Measurements from ENCODE around the gene RNF167. TPM values are rescaled to one million over a fixed set of nuclear protein-coding genes. Genes with fewer than 3 reads are reported as not detected.

Gene RNF167
- total RNA-seq, 6 experiments from 2014 or later: 52.1 to 73.5 (median 57.5) TPM

DNA sequence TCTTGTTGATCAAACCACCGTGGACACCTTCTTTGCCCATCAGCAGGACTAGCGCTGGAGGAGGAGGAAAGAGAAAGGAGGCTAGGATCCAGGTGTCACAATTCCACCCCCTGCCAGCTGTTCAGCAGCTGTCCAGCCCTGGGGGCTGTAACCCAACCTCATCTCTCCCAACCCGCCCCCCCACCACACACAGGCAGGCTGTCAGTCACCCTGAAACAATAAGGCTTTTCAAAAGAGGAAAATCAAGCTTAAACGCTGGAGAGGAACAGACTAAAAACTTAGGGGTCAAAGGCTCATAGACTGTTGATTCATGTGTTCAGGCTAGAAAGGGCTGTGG lies 5.8 kb downstream of the RNF167 start:
- DNase-seq (no peak), ATAC-seq (no peak)
- intact Hi-C loops (cut with DNase I): no loop called here
- H3K27me3 ChIP-seq: no peaks in the 10 kb centered on the region
- no peak for TF ChIP-seq POLR2A (IDR thresholded peaks at IDR 0.05)
- TF ChIP-seq, protein P1, sequence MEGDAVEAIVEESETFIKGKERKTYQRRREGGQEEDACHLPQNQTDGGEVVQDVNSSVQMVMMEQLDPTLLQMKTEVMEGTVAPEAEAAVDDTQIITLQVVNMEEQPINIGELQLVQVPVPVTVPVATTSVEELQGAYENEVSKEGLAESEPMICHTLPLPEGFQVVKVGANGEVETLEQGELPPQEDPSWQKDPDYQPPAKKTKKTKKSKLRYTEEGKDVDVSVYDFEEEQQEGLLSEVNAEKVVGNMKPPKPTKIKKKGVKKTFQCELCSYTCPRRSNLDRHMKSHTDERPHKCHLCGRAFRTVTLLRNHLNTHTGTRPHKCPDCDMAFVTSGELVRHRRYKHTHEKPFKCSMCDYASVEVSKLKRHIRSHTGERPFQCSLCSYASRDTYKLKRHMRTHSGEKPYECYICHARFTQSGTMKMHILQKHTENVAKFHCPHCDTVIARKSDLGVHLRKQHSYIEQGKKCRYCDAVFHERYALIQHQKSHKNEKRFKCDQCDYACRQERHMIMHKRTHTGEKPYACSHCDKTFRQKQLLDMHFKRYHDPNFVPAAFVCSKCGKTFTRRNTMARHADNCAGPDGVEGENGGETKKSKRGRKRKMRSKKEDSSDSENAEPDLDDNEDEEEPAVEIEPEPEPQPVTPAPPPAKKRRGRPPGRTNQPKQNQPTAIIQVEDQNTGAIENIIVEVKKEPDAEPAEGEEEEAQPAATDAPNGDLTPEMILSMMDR (IDR thresholded peaks at IDR 0.05): no peak
- no peaks in the 10 kb centered on the region for H3K9me3 ChIP-seq
- peaks cover 0 to 37% (median 7%) of the 10 kb centered on the region in 4 donors for H3K36me3 ChIP-seq
- 12% methylated on average over 3 of the region's 4 CpGs for WGBS (ENCODE audit: insufficient coverage, low coverage, low lambda C conversion rate, missing lambda C conversion rate)
- H3K27ac ChIP-seq: peak overlapping the region in 2 of 3 donors; percentile 6 to 98
- H3K4me3 ChIP-seq: peak overlapping the region; percentile 86 to 100 (median 91)
- peaks cover 0 to 40% (median 8%) of the 10 kb centered on the region in 4 donors for H3K4me1 ChIP-seq

DNA sequence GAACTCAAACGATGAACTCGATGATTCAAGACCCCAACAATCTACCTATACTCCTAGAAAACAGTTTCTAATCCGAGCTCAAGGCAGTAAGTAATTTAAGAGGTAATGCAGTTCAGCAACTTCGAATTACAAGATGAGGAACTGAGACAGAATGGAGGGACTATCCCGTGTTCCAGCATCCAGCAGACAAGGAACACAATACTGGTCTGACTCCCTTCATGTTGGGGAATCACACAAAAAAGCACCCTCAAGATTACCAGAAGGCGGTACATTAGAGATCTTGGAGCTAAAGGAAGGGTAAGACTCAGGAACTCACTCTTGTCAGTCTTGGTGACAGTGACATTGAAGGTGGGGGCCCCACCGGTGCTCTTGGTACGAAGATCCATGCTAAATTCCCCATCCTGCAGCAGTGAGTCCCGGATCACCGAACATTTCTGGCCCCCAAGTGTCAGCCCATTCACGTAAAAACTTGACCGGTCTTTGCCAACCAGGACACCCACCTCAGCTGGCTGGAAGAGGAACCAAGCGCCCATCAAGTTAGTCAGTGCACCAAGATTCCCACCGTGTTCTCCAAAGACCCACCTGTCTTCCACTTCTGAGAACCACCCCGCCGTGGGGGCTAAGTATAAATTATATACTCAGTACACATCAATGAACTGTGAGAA lies 6.4 kb downstream of the RNF167 start:
- intact Hi-C loops (cut with DNase I): no loop called here
- H3K4me3 ChIP-seq: peak overlapping the region; percentile 86 to 100 (median 91)

DNA sequence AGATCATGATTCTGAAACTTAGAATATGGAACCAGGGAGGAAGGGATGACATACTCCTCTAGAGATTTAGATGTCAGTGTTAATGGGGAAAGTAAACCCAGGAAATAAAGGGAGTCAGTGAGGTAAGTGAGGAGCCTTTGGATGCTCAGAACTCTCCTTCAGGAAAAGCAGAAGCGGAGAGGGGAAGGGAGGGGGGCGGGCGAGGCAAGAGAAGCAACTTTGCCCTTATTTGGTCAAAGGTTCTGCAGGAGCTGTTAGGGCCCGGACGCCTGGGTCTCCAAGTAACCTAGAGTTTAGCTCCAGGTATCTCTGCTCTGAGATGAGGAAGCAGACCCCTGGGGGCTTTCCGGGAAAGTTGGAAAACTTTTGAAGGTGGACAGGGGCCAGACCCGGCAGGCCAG lies 6.9 kb downstream of the RNF167 start:
- Histone ChIP-seq H3K36me3 (peaks cover 0 to 37% (median 7%) of the 10 kb centered on the region in 4 donors), H3K27me3 (no peaks in the 10 kb centered on the region), H3K27ac (peak overlapping the region; percentile 81 to 98 (median 97)), H3K9me3 (no peaks in the 10 kb centered on the region), H3K4me1 (peaks cover 0 to 35% (median 5%) of the 10 kb centered on the region in 4 donors), H3K4me3 (peak overlapping the region; percentile 86 to 100 (median 91))
- intact Hi-C loops (cut with DNase I): no loop called here
- no peak for TF ChIP-seq POLR2A (IDR thresholded peaks at IDR 0.05)
- TF ChIP-seq, protein P1 (IDR thresholded peaks at IDR 0.05): no peak
- WGBS (ENCODE audit: insufficient coverage, low coverage, low lambda C conversion rate, missing lambda C conversion rate): 0% methylated on average over 5 of the region's 7 CpGs
- ATAC-seq (no peak), DNase-seq (no peak)

More for the DNA sequence above, 6.4 kb downstream of the RNF167 start:
- ATAC-seq (no peak), DNase-seq (no peak)
- WGBS (ENCODE audit: insufficient coverage, low coverage, low lambda C conversion rate, missing lambda C conversion rate): 18% methylated on average over 12 of the region's 16 CpGs
- Histone ChIP-seq H3K36me3 (peaks cover 0 to 37% (median 7%) of the 10 kb centered on the region in 4 donors), H3K4me1 (peaks cover 0 to 39% (median 8%) of the 10 kb centered on the region in 4 donors), H3K27ac (peak overlapping the region in 2 of 3 donors; percentile 97 to 98), H3K27me3 (no peaks in the 10 kb centered on the region), H3K9me3 (no peaks in the 10 kb centered on the region)
- no peak for TF ChIP-seq POLR2A (IDR thresholded peaks at IDR 0.05)
- TF ChIP-seq, protein P1 (IDR thresholded peaks at IDR 0.05): no peak

DNA sequence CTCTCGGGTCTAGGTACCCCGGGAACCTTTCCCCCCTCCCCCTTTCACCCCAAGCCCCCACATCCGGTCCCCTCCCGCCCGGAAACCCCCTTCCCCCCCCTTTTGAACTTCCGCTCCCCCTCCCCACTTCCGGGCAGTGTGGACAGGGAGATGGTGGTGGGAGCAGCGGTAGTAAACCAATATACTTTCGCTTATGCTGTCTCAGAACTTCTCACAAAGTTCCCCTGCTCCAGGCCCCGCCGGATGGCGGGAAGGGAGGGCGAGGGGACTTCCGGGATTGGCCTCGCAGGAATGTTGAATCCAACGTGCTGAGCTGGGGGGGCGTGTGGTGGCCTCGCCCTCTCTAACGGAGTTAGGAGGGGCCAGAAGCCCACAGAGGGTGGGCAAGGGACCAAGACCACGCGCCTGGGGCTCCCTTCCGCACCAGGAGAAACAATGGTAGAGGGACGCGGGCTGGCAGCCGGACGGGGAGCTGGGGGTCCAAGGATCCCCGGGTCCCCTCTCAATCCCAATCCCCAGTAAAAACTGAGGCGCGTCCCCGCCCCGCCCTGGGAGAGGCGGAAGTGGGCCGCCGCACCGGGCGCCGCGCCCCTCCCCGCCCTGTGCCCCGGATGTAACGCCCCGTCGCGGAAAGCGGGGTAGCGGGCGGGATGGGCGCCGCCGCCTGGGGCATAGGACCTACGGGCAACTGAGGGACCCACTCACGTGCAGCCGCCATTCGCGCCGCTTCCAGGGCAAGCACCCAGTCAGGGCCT lies 7.5 kb downstream of the RNF167 start:
- H3K36me3 ChIP-seq: peaks cover 0 to 34% (median 7%) of the 10 kb centered on the region in 4 donors
- no peaks in the 10 kb centered on the region for H3K27me3 ChIP-seq
- peak overlapping the region; percentile 86 to 100 (median 91) for H3K4me3 ChIP-seq
- H3K4me1 ChIP-seq: peaks cover 0 to 35% (median 5%) of the 10 kb centered on the region in 4 donors
- no peaks in the 10 kb centered on the region for H3K9me3 ChIP-seq
- H3K27ac ChIP-seq: peak overlapping the region; percentile 81 to 98 (median 97)
- intact Hi-C loops (cut with DNase I): no loop called here
- DNase-seq (peak; percentile 70 to 79 (median 78)), ATAC-seq (peak; percentile 16 to 33 (median 25))
- WGBS (ENCODE audit: insufficient coverage, low coverage, low lambda C conversion rate, missing lambda C conversion rate): under 1% methylated on average over 11 of the region's 56 CpGs
- TF ChIP-seq, protein P1 (IDR thresholded peaks at IDR 0.05): no peak
- TF ChIP-seq POLR2A (IDR thresholded peaks at IDR 0.05): no peak
